HG03095 (cell line): ENCODE data around the gene ASCC2.
"Not testable (repeated sequence)": the region's sequence is repeated elsewhere in the genome, so short reads cannot be mapped to it uniquely, and the experiment has no call there.

ENCODE experiments used
- ATAC-seq: cut with Tn5 transposase; IDR thresholded peaks from one replicate; pipeline ENCODE4 v1.9.1; 2021; ENCODE audit warnings: moderate library complexity; ENCODE audit not compliant: unreplicated experiment

Gene ASCC2

GRCh38 chr22:29856496-29856895 lies 18.4 kb upstream of the ASCC2 start:
- no peak for ATAC-seq

GRCh38 chr22:29855611-29856181 lies 17.6 kb upstream of the ASCC2 start:
- no peak for ATAC-seq

GRCh38 chr22:29854432-29854831 lies 16.4 kb upstream of the ASCC2 start:
- no peak for ATAC-seq

GRCh38 chr22:29848111-29848510 lies 10.0 kb upstream of the ASCC2 start:
- no peak for ATAC-seq

- ATAC-seq = no peak
Observed at GRCh38 chr22:29846290-29846689, 8.2 kb upstream of the ASCC2 start.

- ATAC-seq = no peak
Observed at GRCh38 chr22:29842740-29843139, 4.7 kb upstream of the ASCC2 start.

- ATAC-seq = no peak
Observed at GRCh38 chr22:29842172-29842571, 4.1 kb upstream of the ASCC2 start.

DNA sequence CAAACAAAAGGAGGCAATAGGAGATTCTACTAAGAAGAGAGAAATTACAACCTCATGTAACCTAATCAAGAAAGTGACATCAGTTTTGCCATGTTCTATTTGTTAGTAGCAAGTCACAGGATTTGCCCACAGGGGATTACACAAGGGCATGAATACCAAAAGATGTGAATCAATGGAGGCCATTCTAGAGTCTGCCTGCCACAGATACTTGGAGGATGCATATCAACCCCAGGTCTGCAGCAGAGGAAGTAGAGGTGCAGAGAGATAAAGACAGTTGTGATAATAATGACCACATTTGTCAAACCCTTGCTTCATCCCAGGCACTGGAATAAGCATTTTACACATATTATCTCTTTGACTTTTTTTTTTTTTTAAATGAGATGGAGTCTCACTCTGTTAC lies 2.4 kb upstream of the ASCC2 start:
- no peak for ATAC-seq

DNA sequence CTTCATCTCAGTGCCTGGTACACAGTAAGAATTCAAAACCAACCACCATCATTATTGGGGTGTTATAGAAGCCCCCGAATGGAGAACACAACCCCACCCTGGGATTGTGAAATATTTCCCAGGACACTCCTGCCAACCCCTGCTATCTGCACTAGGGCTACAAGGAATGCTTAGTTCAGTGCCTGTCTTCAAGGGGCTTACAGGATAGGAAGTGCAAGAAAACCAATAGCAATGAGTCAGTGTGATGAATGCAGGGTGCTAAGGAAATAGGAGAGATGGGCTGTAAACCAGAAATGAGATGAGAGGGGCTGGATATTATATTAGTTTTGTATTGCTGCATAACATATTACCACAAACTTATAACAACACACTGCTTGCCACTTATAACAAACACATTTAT lies 965 bp upstream of the ASCC2 start:
- ATAC-seq = no peak

DNA sequence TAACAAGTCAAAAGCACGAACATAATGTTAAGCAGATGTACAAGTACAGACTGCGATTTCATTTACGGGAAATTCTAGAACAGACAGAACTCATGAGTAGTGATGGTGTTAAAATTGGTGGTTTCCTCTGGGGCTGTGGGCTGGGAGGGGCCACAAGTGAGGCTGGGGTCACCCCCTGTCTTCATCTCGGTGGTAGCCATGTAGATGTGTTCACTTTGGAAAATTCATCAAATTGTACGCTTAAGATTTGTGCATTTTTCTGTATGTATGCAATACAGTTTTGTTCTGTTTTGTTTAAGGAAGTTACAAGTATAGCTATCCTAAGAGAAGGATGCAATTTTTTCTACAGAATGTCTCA lies 504 bp upstream of the ASCC2 start:
- ATAC-seq = no peak

DNA sequence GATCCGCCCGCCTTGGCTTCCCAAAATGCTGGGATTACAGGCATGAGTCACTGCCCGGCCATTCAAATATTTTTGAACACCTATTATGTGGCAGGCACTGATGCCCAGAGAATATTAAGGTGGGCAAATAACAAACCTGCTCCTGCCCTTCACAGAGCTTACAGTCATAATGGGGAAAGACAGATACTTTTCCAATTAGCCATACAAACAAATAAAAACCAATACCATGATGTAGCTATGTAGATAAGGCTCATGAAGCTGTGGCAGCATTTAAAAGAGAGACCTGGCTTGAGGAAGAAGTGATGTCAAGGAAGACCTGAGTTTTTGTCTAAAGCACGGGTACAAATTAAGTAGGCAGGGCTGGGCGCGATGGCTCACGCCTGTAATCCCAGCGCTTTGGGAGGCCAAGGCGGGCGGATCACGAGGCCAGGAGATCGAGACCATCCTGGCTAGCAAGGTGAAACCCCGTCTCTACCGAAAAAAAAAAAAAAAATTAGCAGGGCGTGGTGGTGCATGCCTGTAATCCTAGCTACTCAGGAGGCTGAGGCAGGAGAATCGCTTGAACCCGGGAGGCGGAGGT lies 1.2 kb downstream of the ASCC2 start:
- ATAC-seq = not testable (repeated sequence)

DNA sequence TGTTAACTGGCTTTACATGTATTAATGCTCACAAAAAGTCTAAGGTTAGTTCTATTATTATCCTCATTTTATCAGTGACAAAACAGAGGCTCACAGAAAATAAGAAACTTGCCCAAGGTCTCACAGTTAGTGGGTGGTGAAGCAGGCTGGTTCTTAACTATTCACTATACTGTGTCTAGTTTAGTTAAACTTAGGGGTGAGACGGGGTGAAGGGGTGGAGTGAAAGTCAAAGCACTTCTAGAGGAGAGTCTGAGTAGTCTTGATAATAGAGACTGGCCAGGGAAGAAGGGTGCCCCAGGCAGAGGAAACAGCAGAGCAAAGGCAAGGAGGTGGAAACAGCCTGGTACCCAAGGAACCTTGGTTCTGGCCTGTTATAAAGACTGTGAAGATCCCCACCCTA lies 4.0 kb downstream of the ASCC2 start:
- no peak for ATAC-seq

GRCh38 chr22:29833392-29833965 lies 4.6 kb downstream of the ASCC2 start:
- ATAC-seq = no peak

DNA sequence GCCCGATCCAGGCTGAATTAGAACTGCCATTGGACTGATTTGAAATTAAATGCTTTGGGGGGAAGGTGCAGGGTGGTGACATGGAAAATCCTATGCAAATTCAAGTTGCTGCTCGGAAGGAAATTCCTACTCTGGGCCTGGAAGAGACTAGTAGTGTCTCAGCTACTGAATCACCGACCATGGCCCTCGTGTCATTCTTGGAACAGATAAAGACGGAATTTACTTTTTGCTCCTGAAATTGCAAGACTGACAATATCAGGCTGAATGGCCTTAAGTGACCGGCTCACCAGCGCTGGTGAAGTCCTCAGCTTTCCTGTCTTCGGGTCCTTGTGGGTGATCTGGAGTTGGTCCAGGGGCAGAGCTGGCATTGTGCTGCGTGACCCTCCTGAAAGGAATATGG lies 6.1 kb downstream of the ASCC2 start:
- no peak for ATAC-seq

GRCh38 chr22:29831186-29831921 lies 6.7 kb downstream of the ASCC2 start:
- ATAC-seq = no peak

GRCh38 chr22:29830585-29830984 lies 7.5 kb downstream of the ASCC2 start:
- no peak for ATAC-seq

GRCh38 chr22:29827726-29828125 lies 10.3 kb downstream of the ASCC2 start:
- ATAC-seq = not testable (repeated sequence)

DNA sequence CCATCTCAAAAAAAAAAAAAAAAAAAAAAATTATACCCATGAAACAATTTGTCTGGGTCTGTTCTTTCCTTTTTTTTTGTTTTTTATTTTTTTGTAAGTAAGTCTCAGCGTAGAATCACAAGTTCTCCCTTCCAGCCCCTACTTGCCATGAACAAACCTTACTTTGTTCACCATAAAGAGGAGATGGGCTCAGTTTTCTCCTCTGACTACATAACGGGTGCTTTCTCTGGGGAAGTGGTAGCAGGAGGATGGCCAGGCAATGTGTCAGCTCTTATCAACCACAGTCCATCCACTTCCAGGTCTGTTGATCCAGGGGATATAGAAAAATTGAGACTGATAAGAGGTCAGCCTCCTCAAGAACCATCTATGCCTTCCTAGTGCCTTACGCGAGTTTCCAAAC lies 11.0 kb downstream of the ASCC2 start:
- ATAC-seq = no peak

- no peak for ATAC-seq
Observed at GRCh38 chr22:29825578-29825977, 12.5 kb downstream of the ASCC2 start.

- ATAC-seq = no peak
Observed at GRCh38 chr22:29824677-29825076, 13.4 kb downstream of the ASCC2 start.

DNA sequence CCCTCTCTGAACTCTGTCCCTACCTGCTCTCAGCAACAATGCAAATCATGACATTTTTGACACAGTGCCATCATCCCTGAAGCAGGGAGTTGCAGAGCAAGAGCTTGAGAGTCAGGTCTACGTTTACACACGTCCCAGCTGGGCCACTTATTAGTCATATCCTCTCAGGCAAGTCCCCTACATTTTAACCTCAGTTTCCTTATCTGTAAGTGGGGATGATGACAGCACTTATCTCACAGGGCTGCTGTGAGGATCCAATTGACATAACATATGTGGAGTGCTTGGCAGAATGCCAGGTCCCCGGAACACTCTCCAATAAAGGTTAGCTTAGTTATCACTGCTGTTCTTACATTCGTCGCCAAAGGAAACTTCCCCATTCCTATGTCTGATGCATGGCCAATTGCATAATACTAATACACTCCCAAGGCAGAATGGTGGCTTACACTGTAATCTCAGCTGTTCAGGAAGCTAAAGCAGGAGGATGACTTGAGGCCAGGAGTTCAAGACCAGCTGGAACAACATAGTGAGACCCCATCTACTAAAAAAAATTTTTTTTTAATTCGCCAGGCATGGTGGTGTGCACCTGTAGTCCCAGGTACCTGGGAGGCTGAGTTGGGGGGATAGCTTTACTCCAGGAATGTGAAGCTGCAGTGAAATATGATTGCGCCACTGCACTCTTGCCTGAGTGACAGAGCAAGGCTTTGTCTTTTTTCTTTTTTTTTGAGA lies 16.6 kb downstream of the ASCC2 start:
- ATAC-seq = peak; percentile 90

DNA sequence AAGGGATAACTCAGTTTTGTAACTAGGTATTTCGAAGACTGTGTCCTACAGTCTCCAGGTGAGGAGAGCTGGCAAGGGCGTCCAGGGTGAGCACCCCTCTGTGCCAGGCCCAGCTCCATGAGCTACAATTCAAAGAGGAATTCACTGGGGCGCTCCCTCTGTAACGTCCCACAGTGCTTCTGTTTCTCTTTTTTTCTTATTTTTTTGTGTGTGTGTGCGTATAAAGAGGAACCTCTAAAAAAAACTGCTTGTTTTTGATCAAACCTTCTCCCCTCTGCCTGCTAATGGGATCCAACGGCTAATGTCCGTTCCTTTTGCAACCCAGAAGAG lies 17.1 kb downstream of the ASCC2 start:
- no peak for ATAC-seq
